Measurements from ENCODE around the gene ADK. TPM values are rescaled to one million over a fixed set of nuclear protein-coding genes. Genes with fewer than 3 reads are reported as not detected.
"Not testable (repeated sequence)": the region's sequence is repeated elsewhere in the genome, so short reads cannot be mapped to it uniquely, and the experiment has no call there.

The ADK gene
- total RNA-seq, 1 donor from 2014 or later, result 47.0 TPM

DNA sequence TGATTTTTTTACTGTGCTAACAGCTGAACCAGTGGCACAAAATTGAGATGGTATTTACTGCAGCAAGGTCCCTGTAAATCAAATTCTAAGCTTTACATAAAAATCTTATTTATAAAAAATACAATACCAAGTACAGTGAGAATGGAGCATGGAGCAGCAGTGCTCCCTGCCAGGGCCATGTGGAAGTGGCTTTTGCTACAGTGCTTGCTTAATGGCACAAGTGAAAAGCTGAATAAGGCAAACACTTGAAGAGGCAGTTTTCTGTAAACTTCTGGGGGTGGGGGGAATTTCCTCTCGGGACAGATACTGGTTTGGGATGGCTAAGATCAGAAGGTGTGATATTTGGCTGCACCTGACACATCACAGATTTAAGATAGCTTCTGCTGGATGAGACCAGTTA, 27.9 kb upstream of the ADK start:
- peaks cover 24% of the 10 kb centered on the region for H3K4me1 Mint-ChIP-seq (ENCODE audit: unreplicated experiment)
- H3K36me3 Mint-ChIP-seq (ENCODE audit: unreplicated experiment), result peaks cover 37% of the 10 kb centered on the region
- H3K27me3 Mint-ChIP-seq (ENCODE audit: unreplicated experiment), result no peaks in the 10 kb centered on the region
- H3K27ac Mint-ChIP-seq (ENCODE audit: unreplicated experiment), result no peak overlapping the region
- H3K9me3 Mint-ChIP-seq (ENCODE audit: unreplicated experiment), result no peaks in the 10 kb centered on the region
- no peak for DNase-seq (ENCODE audit: extremely low spot score, unreplicated experiment)
- TF ChIP-seq, protein P1, sequence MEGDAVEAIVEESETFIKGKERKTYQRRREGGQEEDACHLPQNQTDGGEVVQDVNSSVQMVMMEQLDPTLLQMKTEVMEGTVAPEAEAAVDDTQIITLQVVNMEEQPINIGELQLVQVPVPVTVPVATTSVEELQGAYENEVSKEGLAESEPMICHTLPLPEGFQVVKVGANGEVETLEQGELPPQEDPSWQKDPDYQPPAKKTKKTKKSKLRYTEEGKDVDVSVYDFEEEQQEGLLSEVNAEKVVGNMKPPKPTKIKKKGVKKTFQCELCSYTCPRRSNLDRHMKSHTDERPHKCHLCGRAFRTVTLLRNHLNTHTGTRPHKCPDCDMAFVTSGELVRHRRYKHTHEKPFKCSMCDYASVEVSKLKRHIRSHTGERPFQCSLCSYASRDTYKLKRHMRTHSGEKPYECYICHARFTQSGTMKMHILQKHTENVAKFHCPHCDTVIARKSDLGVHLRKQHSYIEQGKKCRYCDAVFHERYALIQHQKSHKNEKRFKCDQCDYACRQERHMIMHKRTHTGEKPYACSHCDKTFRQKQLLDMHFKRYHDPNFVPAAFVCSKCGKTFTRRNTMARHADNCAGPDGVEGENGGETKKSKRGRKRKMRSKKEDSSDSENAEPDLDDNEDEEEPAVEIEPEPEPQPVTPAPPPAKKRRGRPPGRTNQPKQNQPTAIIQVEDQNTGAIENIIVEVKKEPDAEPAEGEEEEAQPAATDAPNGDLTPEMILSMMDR (IDR thresholded peaks at IDR 0.05), result no peak
- H3K4me3 Mint-ChIP-seq (ENCODE audit: unreplicated experiment), result no peak overlapping the region

DNA sequence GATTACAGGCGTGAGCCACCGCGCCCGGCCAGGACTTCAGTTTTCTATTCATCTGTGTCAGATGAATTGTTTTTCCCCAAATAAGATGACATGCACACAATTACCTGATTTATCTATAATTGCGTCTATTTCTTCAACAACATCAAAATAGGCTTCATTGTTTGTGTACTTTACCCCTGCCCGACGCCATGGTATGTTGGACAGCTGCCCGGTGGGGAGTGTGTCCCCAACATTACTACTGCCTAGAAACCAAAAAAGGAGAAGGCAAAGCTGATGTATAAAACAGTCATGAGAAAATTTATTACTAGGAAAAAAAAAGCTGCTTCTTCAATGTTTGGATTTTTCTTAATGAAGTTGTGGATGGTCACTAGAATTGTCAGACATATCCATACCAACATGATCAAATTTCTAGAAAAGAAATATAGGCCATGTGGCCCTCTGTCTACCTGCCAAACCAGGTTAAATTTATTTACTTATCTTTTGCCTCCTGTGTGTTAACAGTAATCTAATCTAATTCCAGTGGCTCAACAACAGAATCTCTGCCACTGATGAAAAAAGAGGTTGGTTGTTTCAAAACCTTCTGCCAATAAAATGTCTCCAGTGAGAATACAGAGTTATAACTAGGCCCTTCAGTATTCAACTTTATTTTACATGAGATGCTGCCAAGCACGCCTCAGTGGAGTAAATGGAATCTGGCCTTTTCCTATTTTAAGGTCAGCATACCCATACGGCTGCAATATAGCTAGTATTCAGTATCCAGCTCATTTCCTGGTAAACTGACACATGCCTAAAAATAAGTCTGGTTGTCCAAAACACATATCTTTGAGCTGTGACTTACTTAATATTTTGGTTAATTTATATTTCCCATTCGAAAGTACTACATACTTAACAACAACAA, 16.8 kb upstream of the ADK start:
- TF ChIP-seq, protein P1 (IDR thresholded peaks at IDR 0.05), result no peak
- DNase-seq (ENCODE audit: extremely low spot score, unreplicated experiment), result no peak

DNA sequence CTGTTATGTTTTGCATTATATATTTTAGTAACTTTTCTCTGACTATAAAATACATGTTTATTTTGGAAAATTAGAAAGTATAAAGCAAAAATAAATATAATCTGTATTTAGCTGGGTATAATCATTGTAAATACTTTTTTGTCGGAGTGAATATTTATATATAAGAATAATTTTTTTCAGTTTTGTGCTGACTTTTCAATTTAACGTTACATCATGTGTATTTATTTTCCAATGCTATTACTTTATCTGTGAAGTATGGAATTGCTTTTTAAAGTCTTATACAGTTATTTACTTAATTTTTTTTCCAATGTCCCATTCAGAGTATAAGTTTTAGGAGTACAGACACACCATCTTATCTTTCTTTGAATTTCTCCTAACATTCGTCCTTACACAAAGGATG, 15.6 kb upstream of the ADK start:
- H3K4me3 Mint-ChIP-seq (ENCODE audit: unreplicated experiment), result no peak overlapping the region
- H3K27ac Mint-ChIP-seq (ENCODE audit: unreplicated experiment), result no peak overlapping the region
- H3K36me3 Mint-ChIP-seq (ENCODE audit: unreplicated experiment), result peaks cover 42% of the 10 kb centered on the region

More for the DNA sequence above, 16.8 kb upstream of the ADK start:
- no peaks in the 10 kb centered on the region for H3K9me3 Mint-ChIP-seq (ENCODE audit: unreplicated experiment)
- peaks cover 45% of the 10 kb centered on the region for H3K36me3 Mint-ChIP-seq (ENCODE audit: unreplicated experiment)
- H3K4me3 Mint-ChIP-seq (ENCODE audit: unreplicated experiment), result no peak overlapping the region
- H3K27me3 Mint-ChIP-seq (ENCODE audit: unreplicated experiment), result no peaks in the 10 kb centered on the region
- H3K4me1 Mint-ChIP-seq (ENCODE audit: unreplicated experiment), result peaks cover 3% of the 10 kb centered on the region
- peak overlapping the region; percentile 3 for H3K27ac Mint-ChIP-seq (ENCODE audit: unreplicated experiment)

DNA sequence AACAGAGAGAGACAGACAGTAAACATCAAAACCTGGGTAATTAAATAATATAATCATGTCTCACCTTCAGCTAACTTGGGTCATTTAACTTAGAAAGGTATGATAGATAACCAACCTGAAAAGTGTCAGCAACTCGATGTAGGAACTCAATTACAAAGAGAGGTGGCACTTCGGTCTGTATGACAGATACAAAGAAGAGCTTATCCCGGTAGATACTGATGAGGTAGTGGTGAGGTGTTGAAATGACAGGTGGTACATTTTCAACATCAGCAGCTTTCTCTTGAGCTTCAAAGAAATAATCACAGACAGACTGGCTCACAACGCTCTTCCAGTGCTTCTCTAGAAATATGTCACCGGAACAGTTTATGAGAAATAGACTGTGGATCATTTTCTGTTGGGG, 13.0 kb upstream of the ADK start:
- no peak overlapping the region for H3K4me3 Mint-ChIP-seq (ENCODE audit: unreplicated experiment)
- DNase-seq (ENCODE audit: extremely low spot score, unreplicated experiment), result no peak
- H3K27ac Mint-ChIP-seq (ENCODE audit: unreplicated experiment), result no peak overlapping the region
- TF ChIP-seq, protein P1 (IDR thresholded peaks at IDR 0.05), result no peak
- H3K36me3 Mint-ChIP-seq (ENCODE audit: unreplicated experiment), result peaks cover 38% of the 10 kb centered on the region
- peaks cover 3% of the 10 kb centered on the region for H3K4me1 Mint-ChIP-seq (ENCODE audit: unreplicated experiment)
- no peaks in the 10 kb centered on the region for H3K9me3 Mint-ChIP-seq (ENCODE audit: unreplicated experiment)
- H3K27me3 Mint-ChIP-seq (ENCODE audit: unreplicated experiment), result no peaks in the 10 kb centered on the region

More for the DNA sequence above, 15.6 kb upstream of the ADK start:
- TF ChIP-seq, protein P1 (IDR thresholded peaks at IDR 0.05), result no peak
- DNase-seq (ENCODE audit: extremely low spot score, unreplicated experiment), result no peak
- H3K4me1 Mint-ChIP-seq (ENCODE audit: unreplicated experiment), result peaks cover 3% of the 10 kb centered on the region
- H3K9me3 Mint-ChIP-seq (ENCODE audit: unreplicated experiment), result no peaks in the 10 kb centered on the region
- H3K27me3 Mint-ChIP-seq (ENCODE audit: unreplicated experiment), result no peaks in the 10 kb centered on the region

DNA sequence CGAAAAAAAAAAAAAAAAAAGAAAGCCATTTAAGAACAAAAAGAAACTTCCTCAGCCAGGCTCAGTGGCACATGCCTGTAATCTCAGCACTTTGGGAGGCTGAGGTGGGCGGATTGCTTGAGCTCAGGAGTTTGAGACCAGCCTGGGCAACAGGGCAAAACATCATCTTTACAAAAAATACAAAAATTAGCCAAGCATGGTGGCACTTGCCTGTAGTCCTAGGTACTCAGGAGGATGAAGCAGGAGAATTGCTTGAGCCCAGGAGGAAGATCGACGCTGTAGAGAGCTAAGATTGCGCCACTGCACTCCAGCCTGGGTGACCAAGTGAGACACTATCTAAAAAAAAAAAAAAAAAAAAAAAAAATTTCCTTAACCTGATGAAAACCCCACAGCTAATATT, 12.4 kb upstream of the ADK start:
- not testable (repeated sequence) for H3K27me3 Mint-ChIP-seq (ENCODE audit: unreplicated experiment); H3K4me3 Mint-ChIP-seq (ENCODE audit: unreplicated experiment); H3K4me1 Mint-ChIP-seq (ENCODE audit: unreplicated experiment); DNase-seq (ENCODE audit: extremely low spot score, unreplicated experiment); H3K27ac Mint-ChIP-seq (ENCODE audit: unreplicated experiment); H3K9me3 Mint-ChIP-seq (ENCODE audit: unreplicated experiment)
- peaks cover 37% of the 10 kb centered on the region for H3K36me3 Mint-ChIP-seq (ENCODE audit: unreplicated experiment)
